Activated T-helper 1 cell treated with anti-CD3 and anti-CD28 coated beads, Interleukin-12 subunit alpha, Interleukin-12 subunit beta, Interleukin-2, Interleukin-4 antibody, amounts not matched to agents 30 ng/mL and 10 ng/mL and 1 ng/mL, durations not matched to agents 14 hours and 24 hours and 36 hours (primary cell): ENCODE results near the gene BYSL. TPM values are rescaled to one million over a fixed set of nuclear protein-coding genes. Genes with fewer than 3 reads are reported as not detected.
"Not testable (repeated sequence)": the region's sequence is repeated elsewhere in the genome, so short reads cannot be mapped to it uniquely, and the experiment has no call there.

ENCODE experiments used
- DNase-seq: peaks from one replicate; pipeline ENCODE4 v3.0.0; 2021; ENCODE audit warnings: low spot score
- H3K27ac Mint-ChIP-seq: one replicate; pipeline ENCODE4 v1.8.0; 2021; ENCODE audit warnings: mild to moderate bottlenecking, mixed read lengths
- H3K27me3 Mint-ChIP-seq: one replicate; pipeline ENCODE4 v1.8.0; 2022; ENCODE audit warnings: mild to moderate bottlenecking, moderate library complexity, mixed read lengths; ENCODE audit not compliant: insufficient read depth
- H3K36me3 Mint-ChIP-seq: one replicate; pipeline ENCODE4 v1.8.0; 2021; ENCODE audit warnings: low read depth, mixed read lengths
- H3K4me1 Mint-ChIP-seq: one replicate; pipeline ENCODE4 v1.8.0; 2021; ENCODE audit warnings: low read depth, mixed read lengths
- H3K4me3 Mint-ChIP-seq: one replicate; pipeline ENCODE4 v1.8.0; 2021; ENCODE audit warnings: mild to moderate bottlenecking, moderate library complexity, mixed read lengths
- H3K9me3 Mint-ChIP-seq: one replicate; pipeline ENCODE4 v1.8.0; 2021; ENCODE audit warnings: mixed read lengths
- intact Hi-C: fragments of 100-400 bp; cut with micrococcal nuclease; formaldehyde crosslinking; loops from one replicate; pipeline ENCODE4 v1.15.1; 2024
- total RNA-seq: library from RNA; stranded (reverse); gene quantifications from 2 replicates; pipeline ENCODE4 v1.2.3, GENCODE V29; 2022

The BYSL gene
- total RNA-seq, 1 donor from 2014 or later = 88.5 TPM

GRCh38 chr6:41939176-41939847 is 18.0 kb downstream of the BYSL start:
- Mint-ChIP-seq H3K4me1 (peaks cover 65% of the 10 kb centered on the region), H3K27me3 (no peaks in the 10 kb centered on the region), H3K36me3 (peaks cover 46% of the 10 kb centered on the region), H3K27ac (peak overlapping the region; percentile 94), H3K9me3 (no peaks in the 10 kb centered on the region), H3K4me3 (peak overlapping the region; percentile 99)
- intact Hi-C loops = loop anchor here (5.0 kb wide), 1 partner anchor 278 kb away; the partner anchor contains the start of gene MRPS10
- no peak for DNase-seq

DNA sequence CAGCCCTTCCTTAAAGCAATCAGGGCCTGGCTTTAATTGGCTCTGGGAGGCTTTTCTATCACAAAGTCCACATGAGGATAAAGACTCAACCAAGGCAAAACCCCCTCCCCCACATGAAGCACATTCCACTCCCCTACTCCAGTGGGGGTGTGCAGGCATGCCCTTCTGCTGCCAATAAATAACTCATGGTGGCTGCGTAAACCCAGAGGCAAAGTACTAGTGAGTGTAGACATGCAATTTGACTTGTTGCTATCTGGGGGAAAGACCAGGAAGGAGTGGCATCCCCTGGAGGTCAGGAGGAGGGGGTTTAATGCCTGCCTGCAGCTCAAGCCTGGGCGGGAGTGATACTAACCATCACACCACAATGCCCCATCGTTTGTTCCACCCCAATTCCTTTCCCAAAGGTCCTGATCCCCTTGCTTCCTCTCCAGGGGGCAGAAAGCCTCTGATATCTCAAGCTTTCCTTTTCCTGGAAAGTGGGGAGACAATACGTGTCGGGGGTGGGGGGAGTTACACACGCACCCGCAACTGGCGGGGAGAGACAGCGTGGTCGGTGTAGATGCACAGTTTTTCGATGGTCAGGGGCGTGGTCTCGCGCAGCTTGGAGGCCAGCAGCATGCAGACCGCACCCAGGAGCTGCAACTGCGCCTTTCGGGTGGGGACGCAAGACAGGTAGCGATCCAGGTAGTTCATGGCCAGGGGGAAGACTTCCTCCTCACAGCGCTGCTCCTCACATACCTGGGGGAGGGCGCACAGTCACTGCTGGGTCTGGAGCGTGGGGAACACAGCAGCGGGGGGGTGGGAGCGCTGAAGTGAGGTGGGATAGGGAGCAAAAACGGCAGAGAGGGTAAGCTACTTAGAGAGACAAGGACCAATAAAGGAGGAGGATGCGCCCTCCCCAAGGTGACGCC is 18.8 kb downstream of the BYSL start:
- H3K4me1 Mint-ChIP-seq = peaks cover 57% of the 10 kb centered on the region
- peak overlapping the region; percentile 94 for H3K27ac Mint-ChIP-seq
- intact Hi-C loops = loop anchor here (1.0 to 5.0 kb wide), 4 partner anchors 73 to 868 kb away; partner anchors contain the start of genes MRPS10, NFYA, OARD1 and TOMM6
- peaks cover 38% of the 10 kb centered on the region for H3K36me3 Mint-ChIP-seq
- H3K4me3 Mint-ChIP-seq = peak overlapping the region; percentile 99
- H3K27me3 Mint-ChIP-seq = no peaks in the 10 kb centered on the region
- peak; percentile 48 for DNase-seq
- no peaks in the 10 kb centered on the region for H3K9me3 Mint-ChIP-seq

GRCh38 chr6:41940759-41941279 is 19.5 kb downstream of the BYSL start:
- Mint-ChIP-seq H3K4me1 (peaks cover 50% of the 10 kb centered on the region), H3K27ac (peak overlapping the region; percentile 94), H3K27me3 (no peaks in the 10 kb centered on the region), H3K9me3 (no peaks in the 10 kb centered on the region), H3K36me3 (peaks cover 38% of the 10 kb centered on the region), H3K4me3 (peak overlapping the region; percentile 99)
- intact Hi-C loops = loop anchor here (1.0 to 5.0 kb wide), 7 partner anchors 20 to 869 kb away; partner anchors contain the start of genes BYSL, MED20, NFYA and OARD1
- DNase-seq = peak; percentile 56

DNA sequence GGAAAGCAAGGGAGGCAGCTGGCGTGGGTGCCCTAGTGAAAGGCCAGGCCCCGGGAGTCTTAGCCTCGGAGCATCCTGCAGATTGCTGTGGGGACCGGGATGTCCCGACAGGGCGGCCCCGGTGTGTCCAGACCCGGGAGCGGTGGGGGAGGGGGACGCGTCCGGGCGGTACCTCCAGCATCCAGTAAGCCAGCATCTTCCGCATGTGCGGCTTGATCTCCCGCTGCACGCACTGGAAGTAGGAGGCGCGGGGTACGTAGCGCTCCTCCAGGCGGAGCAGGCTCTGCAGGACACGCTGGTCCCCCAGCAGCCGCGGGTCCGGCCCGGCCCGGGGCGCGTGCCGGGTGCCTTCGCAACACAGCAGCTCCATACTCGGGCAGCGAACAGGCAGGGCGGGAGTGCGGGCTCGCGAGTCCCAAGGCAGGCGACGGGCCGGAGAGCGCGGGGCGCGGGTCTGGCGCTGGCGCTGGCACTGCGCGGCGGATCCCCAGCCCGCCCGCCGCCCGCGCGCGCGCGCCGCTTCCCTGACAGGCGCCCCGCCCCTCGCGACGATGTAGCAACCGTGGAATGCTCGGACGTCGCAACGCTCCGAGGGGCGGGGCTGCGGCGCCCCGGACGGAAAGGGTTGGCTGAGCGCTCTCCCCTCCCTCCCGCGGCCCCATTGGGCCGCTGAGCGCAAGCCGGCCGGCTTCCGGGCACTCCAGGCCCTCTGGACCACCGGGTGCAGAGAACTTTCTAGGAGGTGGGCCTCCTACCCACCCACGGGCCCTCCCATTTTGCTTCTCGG is 20.2 kb downstream of the BYSL start, which contains the start of gene CCND3:
TSS of gene CCND3 (minus strand) at position 529 of the 787 bp plus-strand sequence. CDS start at position 370, 159 bp downstream.
- peak; percentile 89 for DNase-seq
- Mint-ChIP-seq H3K4me3 (peak within 1 kb of the TSS; percentile 99), H3K9me3 (no peaks in the 10 kb centered on the region), H3K4me1 (peaks cover 43% of the 10 kb centered on the region), H3K36me3 (peaks cover 31% of the 10 kb centered on the region), H3K27ac (peak within 1 kb of the TSS; percentile 94), H3K27me3 (no peaks in the 10 kb centered on the region)
- intact Hi-C loops = loop anchor here (1.0 to 5.0 kb wide), 8 partner anchors 17 to 869 kb away; partner anchors contain the start of genes BYSL, MED20, NFYA and OARD1

GRCh38 chr6:41942067-41942851 is 21.0 kb downstream of the BYSL start:
- peak overlapping the region; percentile 86 for H3K4me3 Mint-ChIP-seq
- no peak for DNase-seq
- H3K9me3 Mint-ChIP-seq = no peaks in the 10 kb centered on the region
- peaks cover 37% of the 10 kb centered on the region for H3K4me1 Mint-ChIP-seq
- H3K36me3 Mint-ChIP-seq = peaks cover 25% of the 10 kb centered on the region
- H3K27ac Mint-ChIP-seq = peak overlapping the region; percentile 90
- intact Hi-C loops = loop anchor here (1.0 to 5.0 kb wide), 3 partner anchors 16 to 870 kb away; partner anchors contain the start of genes NFYA and OARD1
- H3K27me3 Mint-ChIP-seq = no peaks in the 10 kb centered on the region

DNA sequence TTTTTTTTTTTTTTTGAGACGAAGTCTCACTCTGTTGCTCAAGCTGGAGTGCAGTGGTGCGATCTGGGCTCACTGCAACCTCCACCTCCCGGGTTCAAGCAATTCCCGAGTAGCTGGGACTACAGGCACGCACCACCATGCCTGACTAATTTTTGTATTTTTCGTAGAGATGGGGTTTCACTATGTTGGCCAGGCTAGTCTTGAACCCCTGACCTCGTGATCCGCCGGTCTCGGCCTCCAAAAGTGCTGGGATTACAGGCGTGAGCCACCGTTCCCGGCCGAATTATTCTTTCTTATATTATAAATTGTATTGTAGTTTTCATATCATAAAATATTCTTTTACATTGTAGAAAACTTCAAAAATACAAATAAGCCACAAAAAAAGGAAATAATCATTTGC is 21.6 kb downstream of the BYSL start:
- not testable (repeated sequence) for H3K27me3 Mint-ChIP-seq, H3K4me3 Mint-ChIP-seq, H3K9me3 Mint-ChIP-seq, DNase-seq
- peaks cover 37% of the 10 kb centered on the region for H3K4me1 Mint-ChIP-seq
- peaks cover 19% of the 10 kb centered on the region for H3K36me3 Mint-ChIP-seq
- intact Hi-C loops = loop anchor here (1.0 to 5.0 kb wide), 3 partner anchors 15 to 871 kb away; partner anchors contain the start of genes NFYA and OARD1
- peak overlapping the region; percentile 90 for H3K27ac Mint-ChIP-seq

- H3K4me1 Mint-ChIP-seq = peaks cover 34% of the 10 kb centered on the region
These were observed 22.2 kb downstream of the BYSL start for GRCh38 chr6:41943456-41943855.

GRCh38 chr6:41947581-41948220 is 26.4 kb downstream of the BYSL start:
- H3K36me3 Mint-ChIP-seq = peaks cover 7% of the 10 kb centered on the region
- DNase-seq = no peak
- no peaks in the 10 kb centered on the region for H3K27me3 Mint-ChIP-seq
- intact Hi-C loops = no loop called here
- no peak overlapping the region for H3K4me3 Mint-ChIP-seq
- peak overlapping the region; percentile 13 for H3K27ac Mint-ChIP-seq
- no peaks in the 10 kb centered on the region for H3K9me3 Mint-ChIP-seq
- H3K4me1 Mint-ChIP-seq = peaks cover 11% of the 10 kb centered on the region

More at GRCh38 chr6:41943456-41943855, 22.2 kb downstream of the BYSL start:
- DNase-seq = no peak
- intact Hi-C loops = loop anchor here (5.0 kb wide), 1 partner anchor 871 kb away; the partner anchor contains the start of genes NFYA and OARD1
- no peaks in the 10 kb centered on the region for H3K9me3 Mint-ChIP-seq
- H3K27ac Mint-ChIP-seq = no peak overlapping the region
- no peak overlapping the region for H3K4me3 Mint-ChIP-seq
- no peaks in the 10 kb centered on the region for H3K27me3 Mint-ChIP-seq
- H3K36me3 Mint-ChIP-seq = peaks cover 15% of the 10 kb centered on the region

GRCh38 chr6:41954668-41955067 is 33.4 kb downstream of the BYSL start:
- Mint-ChIP-seq H3K4me3 (no peak overlapping the region), H3K27me3 (no peaks in the 10 kb centered on the region), H3K4me1 (peaks cover 15% of the 10 kb centered on the region), H3K27ac (no peak overlapping the region), H3K9me3 (peaks cover 9% of the 10 kb centered on the region), H3K36me3 (peaks cover 12% of the 10 kb centered on the region)
- no peak for DNase-seq
- intact Hi-C loops = no loop called here

GRCh38 chr6:41955412-41955811 is 34.1 kb downstream of the BYSL start:
- Mint-ChIP-seq H3K4me1 (peaks cover 15% of the 10 kb centered on the region), H3K27ac (no peak overlapping the region), H3K36me3 (peaks cover 10% of the 10 kb centered on the region), H3K4me3 (no peak overlapping the region), H3K27me3 (no peaks in the 10 kb centered on the region), H3K9me3 (peaks cover 9% of the 10 kb centered on the region)
- intact Hi-C loops = no loop called here
- DNase-seq = no peak

DNA sequence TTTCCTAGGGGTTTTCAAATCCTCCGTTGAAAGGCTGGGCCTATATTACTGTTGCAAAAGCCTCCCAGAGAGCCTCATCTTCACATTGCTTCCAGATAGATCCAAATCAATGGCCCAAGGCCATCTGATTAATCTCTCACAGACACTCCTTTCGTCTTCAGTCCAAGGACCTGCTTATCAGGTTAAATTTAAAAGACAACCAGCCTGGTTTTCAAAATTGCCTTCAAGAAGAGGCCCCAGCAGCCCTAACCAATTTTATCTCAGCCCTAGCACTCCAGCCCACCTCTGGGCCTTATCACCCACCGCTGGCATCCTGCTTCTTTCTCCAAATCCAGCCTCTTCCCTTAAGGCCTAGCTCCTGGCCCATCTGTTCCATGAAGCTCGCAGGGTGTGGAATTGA is 35.8 kb downstream of the BYSL start:
- DNase-seq = no peak
- Mint-ChIP-seq H3K4me1 (peaks cover 21% of the 10 kb centered on the region), H3K27ac (peak overlapping the region; percentile 2), H3K27me3 (no peaks in the 10 kb centered on the region), H3K4me3 (no peak overlapping the region), H3K9me3 (peaks cover 9% of the 10 kb centered on the region), H3K36me3 (peaks cover 12% of the 10 kb centered on the region)
- intact Hi-C loops = no loop called here
